ENCODE data around the gene CNEP1R1.

Gene CNEP1R1

GRCh38 chr16:50065624-50066481, 40.8 kb downstream of the CNEP1R1 start, which contains the start of gene HEATR3:
HEATR3 (plus strand) TSS chr16:50065970; CDS start chr16:50066132, 162 bp downstream.
- peak; percentile 96 for DNase-seq

GRCh38 chr16:50066482-50067289, 41.7 kb downstream of the CNEP1R1 start:
- no peak for DNase-seq

GRCh38 chr16:50067290-50067853, 42.3 kb downstream of the CNEP1R1 start:
- peak; percentile 79 for DNase-seq

- no peak for DNase-seq
These were observed 43.5 kb downstream of the CNEP1R1 start for GRCh38 chr16:50068550-50068949.

GRCh38 chr16:50069060-50069459, 44.0 kb downstream of the CNEP1R1 start:
- no peak for DNase-seq

GRCh38 chr16:50071075-50071671, 46.1 kb downstream of the CNEP1R1 start:
- DNase-seq: peak; percentile 82

- DNase-seq: no peak
These were observed 47.7 kb downstream of the CNEP1R1 start for GRCh38 chr16:50072730-50073129.

- no peak for DNase-seq
These were observed 54.5 kb downstream of the CNEP1R1 start for GRCh38 chr16:50079397-50080140.

GRCh38 chr16:50081428-50082018, 56.5 kb downstream of the CNEP1R1 start:
- no peak for DNase-seq

GRCh38 chr16:50083996-50084395, 59.0 kb downstream of the CNEP1R1 start:
- no peak for DNase-seq

GRCh38 chr16:50086176-50086575, 61.2 kb downstream of the CNEP1R1 start:
- DNase-seq: no peak
